Measurements from ENCODE around the gene ZACN. TPM values are rescaled to one million over a fixed set of nuclear protein-coding genes. Genes with fewer than 3 reads are reported as not detected.
A peak's percentile ranks its signal among the peaks of the same experiment; 100 is the strongest.

Gene ZACN
- total and polyA plus RNA-seq, 2 donors (not counting 3 experiments of a cell fraction or from before 2014, with no cell fraction given): 0.18 TPM; not detected in 1

DNA sequence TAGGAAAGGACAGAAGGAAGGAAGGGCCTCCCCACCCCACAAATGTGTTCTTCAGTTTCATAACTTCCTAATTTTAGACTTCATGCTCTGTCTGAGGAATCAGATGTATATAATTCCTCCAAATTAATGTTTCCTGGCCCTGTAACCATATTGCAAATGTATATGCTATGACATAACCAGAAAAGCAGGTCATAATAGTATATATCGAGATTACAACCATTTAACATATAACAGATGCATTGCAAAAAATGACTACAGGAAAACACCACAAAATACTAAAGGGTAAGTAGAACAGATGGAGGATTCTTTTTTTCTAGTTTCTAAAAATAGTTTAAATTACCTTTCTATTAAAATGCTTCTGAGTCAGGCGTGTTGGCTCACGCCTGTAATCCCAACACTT, 27.7 kb downstream of the ZACN start:
- Histone ChIP-seq H3K4me1 (ENCODE audit: control insufficient read depth, extremely low read depth, insufficient read depth, low read length) (peaks cover 8% of the 10 kb centered on the region), H3K27ac (ENCODE audit: insufficient read depth, low read depth, low read length) (no peak overlapping the region), H3K4me3 (replicated peaks in 1 of 3; ENCODE audit: insufficient read depth in 1 of 3, low read depth in 1 of 3, low read length in 3 of 3) (no peak overlapping the region), H3K27me3 (ENCODE audit: control insufficient read depth in 2 of 2, insufficient read depth in 2 of 2, low read length in 2 of 2) (no peaks in the 10 kb centered on the region), H2AFZ (ENCODE audit: low read depth, low read length) (peak overlapping the region; percentile 29), H3K9ac (replicated peaks; ENCODE audit: extremely low read depth, insufficient read depth, low read length) (no peak overlapping the region), H3K9me3 (replicated peaks; ENCODE audit: control insufficient read depth, insufficient read depth, low read length) (no peaks in the 10 kb centered on the region), H3K36me3 (ENCODE audit: control insufficient read depth in 2 of 2, extremely low read depth in 1 of 2, insufficient read depth in 2 of 2, low read length in 2 of 2) (peaks cover 0 to under 1% of the 10 kb centered on the region in 2 experiments), H4K20me1 (replicated peaks; ENCODE audit: control insufficient read depth, extremely low read depth, insufficient read depth, low read length) (no peaks in the 10 kb centered on the region), H3K4me2 (ENCODE audit: insufficient read depth, low read length) (no peak overlapping the region), H3K79me2 (ENCODE audit: control insufficient read depth, insufficient read depth, low read length) (peaks cover 11% of the 10 kb centered on the region), H3K9me1 (replicated peaks; ENCODE audit: control insufficient read depth, extremely low read depth, insufficient read depth, low read length) (no peaks in the 10 kb centered on the region)
- FAIRE-seq (no peak), DNase-seq (ENCODE audit: low read depth, low spot score) (no peak)
- intact Hi-C loops (cut with micrococcal nuclease): loop anchor here (5.0 kb wide), 1 partner anchor 94 kb away; no protein-coding TSS in a partner anchor
- dilution Hi-C loops (cut with MboI; ENCODE audit: extremely low pct_ligation_motif_present, low sequenced_read_pairs): no loop called here
- no TSS peak for BruUV-seq (replicated peaks)
- TF ChIP-seq FOS (IDR thresholded peaks at IDR 0.05; ENCODE audit: borderline replicate concordance, insufficient read depth, low read length) (no peak), POLR2AphosphoS5 (IDR thresholded peaks at IDR 0.05; ENCODE audit: insufficient read depth, low read depth, low read length) (no peak), JUN (IDR thresholded peaks at IDR 0.05; ENCODE audit: borderline replicate concordance, insufficient read depth, insufficient read length, low read depth) (no peak), MYC (IDR thresholded peaks at IDR 0.05; ENCODE audit: low read depth, low read length) (no peak), EZH2 (IDR thresholded peaks at IDR 0.05; ENCODE audit: borderline replicate concordance, low read depth, low read length, severe bottlenecking) (no peak), GATA2 (IDR thresholded peaks at IDR 0.05; ENCODE audit: insufficient read depth, insufficient read length, low read depth, low read length) (no peak), POLR2A (IDR thresholded peaks at IDR 0.05; ENCODE audit: low read depth, low read length) (no peak)
- TF ChIP-seq, protein P1, sequence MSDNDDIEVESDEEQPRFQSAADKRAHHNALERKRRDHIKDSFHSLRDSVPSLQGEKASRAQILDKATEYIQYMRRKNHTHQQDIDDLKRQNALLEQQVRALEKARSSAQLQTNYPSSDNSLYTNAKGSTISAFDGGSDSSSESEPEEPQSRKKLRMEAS (IDR thresholded peaks at IDR 0.05; ENCODE audit: insufficient read depth, insufficient read length): no peak
- TF ChIP-seq, protein P2, sequence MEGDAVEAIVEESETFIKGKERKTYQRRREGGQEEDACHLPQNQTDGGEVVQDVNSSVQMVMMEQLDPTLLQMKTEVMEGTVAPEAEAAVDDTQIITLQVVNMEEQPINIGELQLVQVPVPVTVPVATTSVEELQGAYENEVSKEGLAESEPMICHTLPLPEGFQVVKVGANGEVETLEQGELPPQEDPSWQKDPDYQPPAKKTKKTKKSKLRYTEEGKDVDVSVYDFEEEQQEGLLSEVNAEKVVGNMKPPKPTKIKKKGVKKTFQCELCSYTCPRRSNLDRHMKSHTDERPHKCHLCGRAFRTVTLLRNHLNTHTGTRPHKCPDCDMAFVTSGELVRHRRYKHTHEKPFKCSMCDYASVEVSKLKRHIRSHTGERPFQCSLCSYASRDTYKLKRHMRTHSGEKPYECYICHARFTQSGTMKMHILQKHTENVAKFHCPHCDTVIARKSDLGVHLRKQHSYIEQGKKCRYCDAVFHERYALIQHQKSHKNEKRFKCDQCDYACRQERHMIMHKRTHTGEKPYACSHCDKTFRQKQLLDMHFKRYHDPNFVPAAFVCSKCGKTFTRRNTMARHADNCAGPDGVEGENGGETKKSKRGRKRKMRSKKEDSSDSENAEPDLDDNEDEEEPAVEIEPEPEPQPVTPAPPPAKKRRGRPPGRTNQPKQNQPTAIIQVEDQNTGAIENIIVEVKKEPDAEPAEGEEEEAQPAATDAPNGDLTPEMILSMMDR (IDR thresholded peaks at IDR 0.05; ENCODE audit: extremely low read depth in 1 of 2, insufficient read depth in 1 of 2, low read depth in 1 of 2, low read length in 2 of 2): no peak
- POLR2A ChIA-PET: no interaction called here
- CTCF ChIA-PET: interaction anchor here (0.7 to 2.6 kb wide), 5 partner anchors 14 to 173 kb away, joined by 3 to 28 read pairs (median 7); no protein-coding TSS in a partner anchor

Data from endothelial cell of umbilical vein (primary cell).